Fibroblast of villous mesenchyme (primary cell): ENCODE measurements around the gene SLC4A9. TPM values are rescaled to one million over a fixed set of nuclear protein-coding genes. Genes with fewer than 3 reads are reported as not detected.
A peak's percentile ranks its signal among the peaks of the same experiment; 100 is the strongest.

Experiments used
- DNase-seq: peaks from one replicate; pipeline ENCODE4 v3.0.0-alpha.2; 2010; ENCODE audit warnings: low read depth
- H3K4me3 ChIP-seq: 2 replicates; pipeline ENCODE4 v1.5.1; 2011; ENCODE audit warnings: low read depth, mild to moderate bottlenecking, low read length
- total RNA-seq: library from RNA; depleted of rRNA; stranded (reverse); fragments of >200 nt; gene quantifications from 2 replicates; pipeline ENCODE4 v1.2.3, GENCODE V29; 2012
- TF ChIP-seq, protein P1 (sequence below): IDR thresholded peaks from 2 replicates; pipeline ENCODE4 v1.5.1; 2012; ENCODE audit warnings: low read depth, mild to moderate bottlenecking, low read length; ENCODE audit not compliant: insufficient read depth

Gene SLC4A9
- total RNA-seq, 1 donor = not detected

DNA sequence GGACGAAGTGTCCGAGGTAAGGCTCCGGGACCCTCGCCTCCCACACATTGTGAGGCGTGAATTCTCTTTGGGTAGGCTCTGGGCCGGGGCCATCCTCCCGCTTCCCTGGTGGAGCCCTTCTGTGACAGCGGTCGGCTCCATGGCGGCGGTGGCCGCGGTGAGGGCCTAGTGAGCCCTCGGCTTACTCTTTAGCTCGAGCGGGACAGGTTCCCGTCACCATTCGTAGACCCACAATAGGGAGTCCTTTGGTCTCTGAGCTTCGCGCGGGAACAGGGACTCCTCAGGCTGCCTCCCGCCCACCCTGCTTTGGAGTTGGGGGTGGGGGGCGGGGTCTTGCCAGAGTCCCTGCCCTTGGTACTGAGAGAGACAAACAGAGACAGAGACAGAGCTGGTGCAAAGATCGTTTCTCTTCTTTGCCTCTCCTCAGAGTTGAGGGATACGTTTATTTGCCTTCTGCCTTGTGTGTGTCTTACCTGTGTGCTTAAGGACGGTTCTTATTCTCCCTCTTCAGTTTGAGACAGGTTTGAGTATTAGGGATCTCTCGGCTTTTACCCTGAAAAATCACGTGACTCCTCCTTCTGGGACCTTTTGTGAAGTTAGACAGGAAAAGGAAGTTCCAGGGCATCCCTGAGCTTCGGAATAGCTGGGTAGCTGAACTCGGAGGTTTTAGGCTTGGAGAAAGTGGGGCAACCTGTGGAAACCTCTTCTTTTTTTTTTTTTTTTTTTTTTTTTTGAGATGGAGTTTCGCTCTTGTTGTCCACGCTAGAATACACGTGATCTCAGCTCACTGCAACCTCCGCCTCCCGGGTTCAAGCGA lies 42.5 kb downstream of the SLC4A9 start:
- TF ChIP-seq, protein P1, sequence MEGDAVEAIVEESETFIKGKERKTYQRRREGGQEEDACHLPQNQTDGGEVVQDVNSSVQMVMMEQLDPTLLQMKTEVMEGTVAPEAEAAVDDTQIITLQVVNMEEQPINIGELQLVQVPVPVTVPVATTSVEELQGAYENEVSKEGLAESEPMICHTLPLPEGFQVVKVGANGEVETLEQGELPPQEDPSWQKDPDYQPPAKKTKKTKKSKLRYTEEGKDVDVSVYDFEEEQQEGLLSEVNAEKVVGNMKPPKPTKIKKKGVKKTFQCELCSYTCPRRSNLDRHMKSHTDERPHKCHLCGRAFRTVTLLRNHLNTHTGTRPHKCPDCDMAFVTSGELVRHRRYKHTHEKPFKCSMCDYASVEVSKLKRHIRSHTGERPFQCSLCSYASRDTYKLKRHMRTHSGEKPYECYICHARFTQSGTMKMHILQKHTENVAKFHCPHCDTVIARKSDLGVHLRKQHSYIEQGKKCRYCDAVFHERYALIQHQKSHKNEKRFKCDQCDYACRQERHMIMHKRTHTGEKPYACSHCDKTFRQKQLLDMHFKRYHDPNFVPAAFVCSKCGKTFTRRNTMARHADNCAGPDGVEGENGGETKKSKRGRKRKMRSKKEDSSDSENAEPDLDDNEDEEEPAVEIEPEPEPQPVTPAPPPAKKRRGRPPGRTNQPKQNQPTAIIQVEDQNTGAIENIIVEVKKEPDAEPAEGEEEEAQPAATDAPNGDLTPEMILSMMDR = no peak
- H3K4me3 ChIP-seq = peak overlapping the region; percentile 98
- DNase-seq = peak; percentile 54

DNA sequence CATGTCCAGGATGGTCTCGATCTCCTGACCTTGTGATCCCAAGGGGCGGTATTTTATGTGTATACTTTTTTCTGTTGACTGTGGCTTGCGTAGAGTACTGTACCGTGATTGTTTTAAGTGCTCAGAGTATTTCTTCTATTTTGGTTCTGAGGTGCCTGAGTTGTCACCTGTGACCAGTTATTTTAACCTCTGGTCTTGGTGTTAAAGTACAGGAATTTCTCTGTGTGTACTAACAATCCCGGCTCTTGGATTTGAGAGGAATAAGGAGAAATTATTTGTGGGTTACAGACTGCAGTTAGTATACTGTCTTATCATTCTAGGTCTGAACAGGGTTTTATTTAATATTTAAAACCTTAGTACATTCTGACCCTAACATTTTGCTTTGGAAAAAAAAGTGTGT lies 43.6 kb downstream of the SLC4A9 start:
- TF ChIP-seq, protein P1 = no peak
- no peak for DNase-seq
- peak overlapping the region; percentile 98 for H3K4me3 ChIP-seq

DNA sequence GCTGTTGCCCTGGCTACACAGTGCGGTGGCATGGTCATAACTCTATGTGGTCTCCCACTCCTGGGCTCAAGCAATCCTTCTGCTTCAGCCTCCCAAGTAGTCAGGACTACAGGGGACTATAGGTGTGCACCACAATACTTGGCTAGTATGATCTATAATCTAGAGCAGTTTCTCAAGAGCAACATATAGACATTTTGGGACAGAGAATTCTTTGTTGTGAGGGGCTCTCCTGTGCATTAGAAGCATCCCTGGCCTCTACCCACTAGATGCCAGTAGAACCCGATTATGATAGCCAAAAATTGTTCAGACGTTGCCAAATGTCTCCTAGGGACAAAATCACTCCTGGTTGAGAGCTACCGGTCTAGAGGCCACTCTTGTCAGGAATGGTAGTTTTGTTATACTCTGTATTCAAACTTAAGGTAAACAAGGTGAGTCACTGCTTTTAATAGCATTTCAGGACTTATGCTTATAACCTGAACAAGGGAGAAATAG lies 48.8 kb downstream of the SLC4A9 start:
- TF ChIP-seq, protein P1 = no peak
- peak; percentile 8 for DNase-seq
- H3K4me3 ChIP-seq = no peak overlapping the region

DNA sequence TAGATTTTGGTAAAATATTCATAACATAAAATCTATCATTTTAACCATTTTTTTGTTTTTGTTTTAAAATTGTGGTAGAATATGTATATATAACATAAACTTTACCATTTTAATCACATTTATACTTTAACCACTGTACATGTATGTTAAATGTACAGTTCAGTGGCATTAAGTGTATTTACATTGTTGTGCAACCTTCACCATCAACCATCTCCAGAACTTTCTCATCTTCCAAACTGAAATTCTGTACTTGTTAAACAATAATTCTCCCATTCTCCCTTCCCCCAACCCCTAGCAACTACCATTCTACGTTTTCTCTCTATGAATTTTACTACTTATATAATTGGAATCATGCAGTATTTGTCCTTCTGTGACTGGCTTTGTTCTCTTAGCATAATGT lies 53.2 kb downstream of the SLC4A9 start:
- no peak overlapping the region for H3K4me3 ChIP-seq
- DNase-seq = no peak
- TF ChIP-seq, protein P1 = no peak

DNA sequence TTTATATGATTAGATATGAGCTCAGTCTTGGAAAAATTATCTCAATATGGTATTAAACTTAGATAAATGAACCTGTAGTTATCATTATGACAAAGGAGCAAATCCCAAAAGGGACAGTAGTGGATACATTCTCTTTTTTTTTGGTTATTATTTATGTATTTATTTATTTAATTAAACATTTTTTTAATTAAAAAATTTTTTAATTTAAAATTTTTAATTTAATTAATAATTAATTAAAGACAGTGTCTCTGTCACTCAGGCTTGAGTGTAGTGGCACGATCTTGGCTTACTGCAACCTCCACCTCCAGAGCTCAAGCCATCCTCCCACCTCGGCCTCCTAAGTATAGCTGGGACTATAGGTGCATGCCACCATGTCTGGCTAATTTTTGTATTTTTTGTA lies 57.2 kb downstream of the SLC4A9 start:
- TF ChIP-seq, protein P1 = no peak
- no peak overlapping the region for H3K4me3 ChIP-seq
- no peak for DNase-seq

DNA sequence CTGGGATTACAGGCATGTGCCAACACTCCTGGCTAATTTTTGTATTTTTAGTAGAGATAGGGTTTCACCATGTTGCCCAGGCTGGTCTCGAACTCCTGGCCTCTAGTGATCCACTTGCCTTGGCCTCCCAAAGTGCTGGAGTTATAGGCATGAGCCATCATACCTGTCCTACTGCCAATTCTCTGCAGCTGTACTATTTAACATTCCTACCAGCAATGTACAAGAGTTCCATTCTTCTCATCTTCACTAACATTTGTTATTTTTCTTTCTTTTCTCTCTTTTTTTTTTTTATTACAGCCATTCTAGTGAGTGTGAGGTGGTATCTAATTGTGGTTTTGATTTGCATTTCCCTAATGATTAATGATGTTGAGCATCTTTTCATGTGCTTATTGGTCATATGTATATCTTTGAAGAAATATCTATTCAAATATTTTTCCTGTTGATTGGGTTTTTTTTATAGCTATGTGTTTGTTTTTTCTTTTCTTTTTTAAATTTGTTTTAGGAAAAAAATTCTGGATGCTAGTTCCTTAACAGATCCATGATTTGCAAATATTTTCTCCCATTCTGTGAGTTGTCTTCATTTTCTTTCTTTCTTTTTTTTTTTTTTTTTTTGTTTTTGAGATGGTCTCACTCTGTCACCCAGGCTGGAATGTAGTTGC lies 59.0 kb downstream of the SLC4A9 start:
- TF ChIP-seq, protein P1 = no peak
- H3K4me3 ChIP-seq = no peak overlapping the region
- peak; percentile 4 for DNase-seq
